Ishikawa (cell line): ENCODE results near the gene BCAT1.
A peak's percentile ranks its signal among the peaks of the same experiment; 100 is the strongest.

Experiments used
- CEBPB ChIP-seq: IDR thresholded peaks from 2 replicates; pipeline ENCODE4 v1.6.1; 2012
- EGR1 ChIP-seq: IDR thresholded peaks from 2 replicates; pipeline ENCODE4 v1.6.1; 2012
- FOXM1 ChIP-seq: IDR thresholded peaks from 2 replicates; pipeline ENCODE4 v1.6.1; 2012; ENCODE audit warnings: low read depth, borderline replicate concordance
- RAD21 ChIP-seq: IDR thresholded peaks from 2 replicates; pipeline ENCODE4 v1.6.1; 2012; ENCODE audit warnings: low read depth
- TAF1 ChIP-seq: IDR thresholded peaks from 2 replicates; pipeline ENCODE4 v1.6.1; 2012; ENCODE audit warnings: low read depth, mild to moderate bottlenecking
- TEAD4 ChIP-seq: IDR thresholded peaks from 2 replicates; pipeline ENCODE4 v1.6.1; 2012
- ZBTB7A ChIP-seq: IDR thresholded peaks from 2 replicates; pipeline ENCODE4 v1.6.1; 2012; ENCODE audit warnings: low read depth
- TF ChIP-seq, protein P1 (sequence below): IDR thresholded peaks from 2 replicates; pipeline ENCODE4 v1.6.1; 2012
- TF ChIP-seq, protein P2 (sequence below): IDR thresholded peaks from 2 replicates; pipeline ENCODE4 v1.6.1; 2012; ENCODE audit warnings: low read depth, mild to moderate bottlenecking

DNA sequence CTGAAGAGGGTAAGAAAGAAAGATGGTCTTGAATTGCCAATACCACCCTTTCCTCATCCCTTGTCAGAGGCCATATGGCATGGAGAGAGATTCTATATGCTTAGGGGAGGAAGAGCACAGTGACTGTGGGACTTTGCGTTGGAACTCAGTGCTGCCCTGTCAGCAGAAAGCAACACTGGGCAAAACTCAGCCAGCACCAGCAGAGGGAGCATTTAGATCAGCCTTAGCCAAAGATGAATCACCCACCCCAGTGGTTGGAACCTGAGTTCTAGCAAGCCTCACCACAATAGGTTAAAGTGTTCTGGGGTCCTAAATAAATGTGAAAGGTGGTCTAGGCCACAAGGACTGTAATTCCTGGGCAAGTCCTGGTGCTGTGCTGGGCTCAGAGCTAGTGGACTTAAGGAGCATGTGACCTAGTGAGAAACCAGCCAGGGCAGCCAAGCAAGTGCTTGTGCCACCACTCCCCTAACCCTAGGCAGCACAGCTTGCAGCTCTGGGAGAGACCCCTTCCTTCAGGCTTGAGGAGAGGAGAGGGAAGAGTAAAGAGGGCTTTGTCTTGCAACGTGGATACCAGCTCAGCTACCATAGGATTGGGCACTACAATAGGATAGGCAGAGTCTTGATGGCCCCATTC lies 11.4 kb upstream of the BCAT1 start:
- no peak for TF ChIP-seq CEBPB
- TF ChIP-seq, protein P1, sequence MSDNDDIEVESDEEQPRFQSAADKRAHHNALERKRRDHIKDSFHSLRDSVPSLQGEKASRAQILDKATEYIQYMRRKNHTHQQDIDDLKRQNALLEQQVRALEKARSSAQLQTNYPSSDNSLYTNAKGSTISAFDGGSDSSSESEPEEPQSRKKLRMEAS = no peak
- no peak for TF ChIP-seq ZBTB7A
- TF ChIP-seq, protein P2, sequence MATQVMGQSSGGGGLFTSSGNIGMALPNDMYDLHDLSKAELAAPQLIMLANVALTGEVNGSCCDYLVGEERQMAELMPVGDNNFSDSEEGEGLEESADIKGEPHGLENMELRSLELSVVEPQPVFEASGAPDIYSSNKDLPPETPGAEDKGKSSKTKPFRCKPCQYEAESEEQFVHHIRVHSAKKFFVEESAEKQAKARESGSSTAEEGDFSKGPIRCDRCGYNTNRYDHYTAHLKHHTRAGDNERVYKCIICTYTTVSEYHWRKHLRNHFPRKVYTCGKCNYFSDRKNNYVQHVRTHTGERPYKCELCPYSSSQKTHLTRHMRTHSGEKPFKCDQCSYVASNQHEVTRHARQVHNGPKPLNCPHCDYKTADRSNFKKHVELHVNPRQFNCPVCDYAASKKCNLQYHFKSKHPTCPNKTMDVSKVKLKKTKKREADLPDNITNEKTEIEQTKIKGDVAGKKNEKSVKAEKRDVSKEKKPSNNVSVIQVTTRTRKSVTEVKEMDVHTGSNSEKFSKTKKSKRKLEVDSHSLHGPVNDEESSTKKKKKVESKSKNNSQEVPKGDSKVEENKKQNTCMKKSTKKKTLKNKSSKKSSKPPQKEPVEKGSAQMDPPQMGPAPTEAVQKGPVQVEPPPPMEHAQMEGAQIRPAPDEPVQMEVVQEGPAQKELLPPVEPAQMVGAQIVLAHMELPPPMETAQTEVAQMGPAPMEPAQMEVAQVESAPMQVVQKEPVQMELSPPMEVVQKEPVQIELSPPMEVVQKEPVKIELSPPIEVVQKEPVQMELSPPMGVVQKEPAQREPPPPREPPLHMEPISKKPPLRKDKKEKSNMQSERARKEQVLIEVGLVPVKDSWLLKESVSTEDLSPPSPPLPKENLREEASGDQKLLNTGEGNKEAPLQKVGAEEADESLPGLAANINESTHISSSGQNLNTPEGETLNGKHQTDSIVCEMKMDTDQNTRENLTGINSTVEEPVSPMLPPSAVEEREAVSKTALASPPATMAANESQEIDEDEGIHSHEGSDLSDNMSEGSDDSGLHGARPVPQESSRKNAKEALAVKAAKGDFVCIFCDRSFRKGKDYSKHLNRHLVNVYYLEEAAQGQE = no peak
- TF ChIP-seq TEAD4 = no peak
- no peak for TF ChIP-seq TAF1
- no peak for TF ChIP-seq EGR1
- TF ChIP-seq FOXM1 = no peak
- peak; percentile 71 for TF ChIP-seq RAD21
